GM21576 (cell line): Measurements from ENCODE around the gene HBB.

Source experiments
- ATAC-seq: cut with Tn5 transposase; IDR thresholded peaks from one replicate; pipeline ENCODE4 v1.9.1; 2021; ENCODE audit warnings: mild to moderate bottlenecking, moderate library complexity; ENCODE audit not compliant: unreplicated experiment

The HBB gene

GRCh38 chr11:5229356-5229755 is 2.5 kb upstream of the HBB start:
- no peak for ATAC-seq

- ATAC-seq, result no peak
Observed at GRCh38 chr11:5228124-5228523, 1.3 kb upstream of the HBB start.

- ATAC-seq, result no peak
Observed at GRCh38 chr11:5227681-5228080, 810 bp upstream of the HBB start.

- ATAC-seq, result no peak
Observed at GRCh38 chr11:5225480-5225871, 1.4 kb downstream of the HBB start.

- ATAC-seq, result no peak
Observed at GRCh38 chr11:5224538-5225479, 2.1 kb downstream of the HBB start.

- no peak for ATAC-seq
Observed at GRCh38 chr11:5223686-5224085, 3.2 kb downstream of the HBB start.

- ATAC-seq, result no peak
Observed at GRCh38 chr11:5223146-5223545, 3.7 kb downstream of the HBB start.

GRCh38 chr11:5210376-5210885 is 16.4 kb downstream of the HBB start:
- no peak for ATAC-seq

- no peak for ATAC-seq
Observed at GRCh38 chr11:5204787-5205186, 22.1 kb downstream of the HBB start.

- ATAC-seq, result no peak
Observed at GRCh38 chr11:5203366-5203765, 23.5 kb downstream of the HBB start.

GRCh38 chr11:5200582-5200981 is 26.3 kb downstream of the HBB start, which contains the start of gene OR51V1:
TSS of gene OR51V1 (minus strand) at chr11:5200682. CDS start at chr11:5200682, 0 bp downstream.
- ATAC-seq, result no peak

- no peak for ATAC-seq
Observed at GRCh38 chr11:5198285-5198684, 28.6 kb downstream of the HBB start.

- ATAC-seq, result no peak
Observed at GRCh38 chr11:5197536-5197935, 29.3 kb downstream of the HBB start.

GRCh38 chr11:5196731-5197130 is 30.1 kb downstream of the HBB start:
- ATAC-seq, result no peak

GRCh38 chr11:5196067-5196466 is 30.8 kb downstream of the HBB start:
- no peak for ATAC-seq

- no peak for ATAC-seq
Observed at GRCh38 chr11:5192738-5193137, 34.1 kb downstream of the HBB start.

GRCh38 chr11:5188201-5188600 is 38.7 kb downstream of the HBB start:
- no peak for ATAC-seq

GRCh38 chr11:5178046-5178837 is 48.6 kb downstream of the HBB start:
- ATAC-seq, result no peak
